GM19099 (cell line): Measurements from ENCODE around the gene VLDLR.

ENCODE experiments used
- POLR2A ChIP-seq: IDR thresholded peaks from 3 replicates; pipeline ENCODE4 v1.6.1; 2011; ENCODE audit warnings: low read depth; ENCODE audit not compliant: insufficient read length; ENCODE audit errors: extremely low read depth

The VLDLR gene

DNA sequence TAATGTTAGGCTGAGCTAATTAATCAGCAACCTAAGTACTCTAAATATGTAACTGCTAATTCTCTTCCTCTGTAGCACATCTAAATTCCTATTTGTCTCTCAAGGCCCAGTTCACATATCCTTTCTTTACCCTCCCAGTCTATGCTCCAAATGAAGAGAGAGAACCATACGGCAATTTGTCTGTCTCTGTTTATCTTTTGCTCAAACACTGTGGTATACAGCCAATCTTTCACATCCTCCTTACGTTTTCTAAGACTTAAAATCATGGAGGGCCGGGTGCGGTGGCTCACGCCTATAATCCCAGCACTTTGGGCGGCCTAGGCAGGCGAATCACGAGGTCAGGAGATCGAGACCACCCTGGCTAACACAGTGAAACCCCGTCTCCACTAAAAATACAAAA lies 15.8 kb downstream of the VLDLR start:
- no peak for TF ChIP-seq POLR2A

DNA sequence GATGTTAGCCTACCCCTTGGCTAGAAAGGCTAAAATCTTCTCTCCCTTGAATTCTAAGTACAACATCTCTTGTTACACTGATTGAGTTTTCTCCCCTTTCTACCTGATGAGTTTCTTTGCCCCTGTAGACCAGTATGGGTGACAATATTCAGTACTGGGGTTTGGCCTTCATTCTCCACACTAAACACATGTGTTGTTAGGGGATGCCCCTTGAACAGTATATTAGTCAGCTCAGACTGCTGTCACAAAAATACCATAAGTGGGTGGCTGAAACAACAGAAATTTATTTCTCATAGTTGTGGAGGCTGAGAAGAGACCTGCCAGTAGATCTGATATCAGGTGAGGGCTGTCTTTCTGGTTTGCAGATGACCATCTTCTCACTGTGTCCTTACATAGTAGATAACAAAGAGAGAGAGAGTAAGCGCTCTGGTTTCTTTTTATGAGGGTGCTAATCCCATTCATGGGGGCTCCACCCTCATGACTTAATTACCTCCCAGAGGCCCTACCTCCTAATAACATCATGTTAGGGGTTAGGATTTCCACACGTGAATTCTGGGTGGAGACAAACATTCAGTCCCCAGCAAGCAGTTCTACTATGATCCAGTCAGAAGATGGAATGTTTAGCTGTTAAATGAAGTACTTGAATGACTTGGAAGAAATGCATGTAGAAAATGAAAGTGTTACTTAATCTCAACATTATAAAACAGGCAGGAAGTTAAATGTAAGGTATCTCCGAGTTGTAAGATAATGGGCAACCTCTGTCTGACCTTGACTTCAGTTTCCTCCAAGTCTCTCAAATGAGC lies 17.5 kb downstream of the VLDLR start:
- TF ChIP-seq POLR2A, result no peak

DNA sequence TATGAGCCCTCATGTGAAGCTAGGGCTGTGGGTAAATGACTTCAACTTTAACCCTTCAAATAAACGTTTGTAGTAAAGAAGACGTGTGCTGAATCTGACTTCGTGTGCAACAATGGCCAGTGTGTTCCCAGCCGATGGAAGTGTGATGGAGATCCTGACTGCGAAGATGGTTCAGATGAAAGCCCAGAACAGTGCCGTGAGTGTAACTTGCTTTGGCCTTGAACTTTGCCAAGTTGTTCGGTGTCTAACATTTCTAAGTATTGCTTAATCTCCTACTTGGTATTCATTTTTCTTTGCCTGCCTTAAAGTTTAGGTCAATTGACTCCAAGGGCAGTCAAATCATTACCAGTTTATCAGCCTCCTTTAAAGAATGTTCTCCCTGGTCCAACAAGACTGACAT lies 18.2 kb downstream of the VLDLR start:
- TF ChIP-seq POLR2A, result no peak

DNA sequence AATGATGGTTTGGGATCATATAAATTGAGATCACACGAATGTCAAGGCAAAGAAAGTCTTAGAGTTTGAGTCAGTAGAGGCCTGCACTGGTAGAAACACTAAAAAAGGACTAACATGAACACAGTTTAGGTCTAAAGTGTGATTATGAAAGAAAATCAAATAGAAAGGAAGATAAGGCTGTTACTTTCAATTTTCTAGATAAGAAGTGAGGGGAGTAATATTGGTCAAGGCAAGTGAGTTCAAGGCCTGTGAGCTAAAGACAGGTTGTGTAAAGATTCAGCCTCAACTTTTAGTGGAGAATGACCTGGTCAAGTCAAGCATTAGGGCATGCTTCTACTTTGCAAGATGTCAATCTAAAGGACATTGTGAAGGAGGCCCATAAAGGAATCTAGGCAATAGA lies 19.0 kb downstream of the VLDLR start:
- no peak for TF ChIP-seq POLR2A

DNA sequence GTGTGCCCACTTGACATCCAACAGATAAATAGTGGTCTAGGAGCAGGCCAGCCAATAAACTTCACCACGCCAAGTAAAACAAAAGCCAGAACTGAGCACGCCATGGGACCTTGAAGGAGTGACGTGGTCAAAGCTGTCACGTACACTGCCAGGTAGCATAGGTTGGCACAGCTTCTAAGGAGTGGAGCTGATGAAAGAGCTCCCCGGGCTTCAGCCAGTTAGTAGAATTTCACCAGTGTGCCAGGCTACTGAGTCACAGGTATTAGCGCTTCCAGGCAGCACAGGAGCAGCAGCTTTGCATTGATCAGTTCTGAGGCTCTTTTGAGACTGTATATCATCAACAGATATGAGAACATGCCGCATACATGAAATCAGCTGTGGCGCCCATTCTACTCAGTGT lies 19.4 kb downstream of the VLDLR start:
- no peak for TF ChIP-seq POLR2A

DNA sequence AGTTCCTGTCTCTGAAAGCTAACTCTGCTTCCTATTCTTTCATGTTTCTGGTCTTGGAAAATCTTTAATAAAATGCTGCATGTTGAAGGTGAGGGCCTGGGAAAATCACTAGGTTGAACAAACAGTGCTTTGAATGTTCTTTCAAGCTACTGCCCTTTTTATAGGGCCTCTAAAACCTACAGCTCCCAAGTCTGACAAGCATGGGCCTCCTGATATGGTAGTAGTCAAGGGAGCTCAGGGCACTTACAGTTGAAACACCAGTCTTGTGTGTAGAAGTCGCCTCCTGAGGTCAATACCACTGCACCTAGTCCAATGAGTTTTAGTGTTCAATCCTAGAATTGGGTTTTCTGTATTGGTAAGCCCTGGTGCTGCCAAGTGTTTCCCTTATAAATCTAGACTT lies 20.5 kb downstream of the VLDLR start:
- TF ChIP-seq POLR2A, result no peak

DNA sequence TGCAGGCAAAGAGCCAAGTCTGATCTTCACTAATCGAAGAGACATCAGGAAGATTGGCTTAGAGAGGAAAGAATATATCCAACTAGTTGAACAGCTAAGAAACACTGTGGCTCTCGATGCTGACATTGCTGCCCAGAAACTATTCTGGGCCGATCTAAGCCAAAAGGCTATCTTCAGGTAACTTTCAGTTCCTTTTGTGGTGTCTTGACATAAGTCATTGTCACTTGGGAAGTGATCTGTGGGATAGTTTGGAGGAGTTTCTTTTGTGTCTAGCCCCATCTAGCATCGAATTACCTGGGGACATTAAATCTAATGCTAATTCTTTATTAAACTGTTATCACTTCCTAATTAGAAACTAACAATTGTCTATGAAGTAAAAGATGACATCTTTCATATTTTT lies 24.0 kb downstream of the VLDLR start:
- no peak for TF ChIP-seq POLR2A

DNA sequence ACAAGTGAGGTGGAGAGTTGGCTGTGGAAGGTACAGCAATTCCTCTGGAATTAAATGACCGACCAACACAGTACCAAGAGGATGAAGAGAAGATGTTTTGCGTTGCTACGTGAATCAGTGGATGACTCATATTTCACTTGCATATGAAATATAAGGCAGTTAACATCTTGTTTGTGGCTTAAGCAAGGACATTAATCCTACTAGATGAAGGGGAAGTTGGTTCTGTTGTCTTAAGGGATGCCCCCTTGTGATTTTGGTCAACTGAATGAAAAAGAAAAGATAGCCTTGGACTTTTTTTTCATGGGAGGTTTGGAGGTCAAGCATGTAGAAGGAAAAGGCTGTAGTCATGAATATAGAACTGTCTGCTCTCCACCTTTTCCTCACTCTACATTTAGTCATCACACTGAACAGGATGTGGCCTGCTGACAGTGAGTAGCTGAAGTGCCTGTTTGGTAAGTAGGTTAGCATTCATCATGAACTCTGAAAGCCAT lies 33.9 kb downstream of the VLDLR start:
- TF ChIP-seq POLR2A, result no peak

DNA sequence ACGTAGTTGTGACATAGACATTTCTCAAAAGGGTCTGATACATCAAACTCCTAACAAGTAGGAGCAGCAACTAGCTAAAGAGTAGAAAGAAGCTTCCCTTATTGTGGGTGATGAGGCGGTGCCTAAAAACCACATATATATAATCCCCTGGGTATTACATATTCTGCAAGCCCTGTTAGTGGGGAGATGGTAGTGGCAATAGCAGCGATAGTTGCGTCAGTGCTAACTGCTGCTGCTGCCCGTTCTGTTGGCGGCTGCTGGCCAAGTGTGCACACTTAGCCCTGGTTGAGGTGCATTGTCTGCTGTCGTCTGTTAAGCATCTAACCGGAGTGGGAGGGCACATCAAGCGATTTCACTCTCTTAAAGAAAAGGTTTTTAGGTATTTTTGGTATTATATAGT lies 35.8 kb downstream of the VLDLR start:
- no peak for TF ChIP-seq POLR2A

DNA sequence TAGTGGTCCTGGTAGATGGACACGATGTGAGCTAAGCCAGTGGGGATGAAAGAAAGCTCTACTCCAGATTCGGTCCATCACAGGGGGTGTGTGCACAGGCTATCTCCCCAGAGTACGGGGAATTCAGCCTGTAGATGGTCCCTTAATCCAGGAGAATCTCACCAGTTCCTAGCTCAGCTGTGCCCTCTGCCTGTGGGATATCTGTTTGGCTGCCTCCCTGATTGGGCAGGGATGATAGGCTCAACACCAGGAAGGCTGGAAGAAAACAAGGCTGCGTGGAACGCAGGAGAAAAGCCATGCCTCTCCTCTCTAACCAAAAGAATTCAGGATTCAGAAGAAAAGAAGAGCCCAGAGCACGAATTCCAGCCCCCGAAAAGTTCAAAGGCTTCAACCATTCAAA lies 40.9 kb downstream of the VLDLR start:
- no peak for TF ChIP-seq POLR2A

DNA sequence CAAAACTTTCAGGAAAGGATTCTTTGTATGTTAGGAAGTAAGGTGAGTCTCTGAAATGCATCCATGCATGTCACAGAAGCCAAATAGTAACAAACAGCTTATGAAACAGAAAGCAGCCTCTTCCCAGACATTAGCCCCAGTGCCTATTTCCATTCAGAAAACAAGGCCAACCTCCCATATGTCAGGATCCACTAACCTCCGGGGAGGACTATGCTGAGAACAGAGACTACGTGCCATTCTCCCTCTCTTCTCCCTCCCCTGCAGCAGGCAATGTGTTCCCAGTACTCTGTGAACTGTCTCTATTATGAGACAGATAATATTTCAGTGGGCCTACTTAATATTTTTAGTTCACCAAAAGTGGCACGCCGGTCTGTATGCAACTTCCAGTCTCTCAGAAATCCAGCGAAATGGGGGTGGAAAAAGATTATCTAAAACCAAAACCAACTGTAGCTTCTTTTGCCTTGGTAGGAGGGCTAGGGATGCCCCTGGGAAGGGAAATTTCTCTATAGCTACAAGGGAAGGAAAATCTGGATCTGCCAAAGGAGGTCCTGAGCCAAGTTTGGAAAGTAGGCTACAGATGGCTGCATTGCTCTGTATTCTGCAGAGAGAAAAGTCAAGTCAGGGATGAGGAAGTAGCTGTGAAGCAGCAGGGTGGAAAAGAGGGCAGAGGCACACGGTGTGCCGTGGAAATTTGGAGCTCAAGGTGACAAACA lies 42.0 kb downstream of the VLDLR start:
- no peak for TF ChIP-seq POLR2A

DNA sequence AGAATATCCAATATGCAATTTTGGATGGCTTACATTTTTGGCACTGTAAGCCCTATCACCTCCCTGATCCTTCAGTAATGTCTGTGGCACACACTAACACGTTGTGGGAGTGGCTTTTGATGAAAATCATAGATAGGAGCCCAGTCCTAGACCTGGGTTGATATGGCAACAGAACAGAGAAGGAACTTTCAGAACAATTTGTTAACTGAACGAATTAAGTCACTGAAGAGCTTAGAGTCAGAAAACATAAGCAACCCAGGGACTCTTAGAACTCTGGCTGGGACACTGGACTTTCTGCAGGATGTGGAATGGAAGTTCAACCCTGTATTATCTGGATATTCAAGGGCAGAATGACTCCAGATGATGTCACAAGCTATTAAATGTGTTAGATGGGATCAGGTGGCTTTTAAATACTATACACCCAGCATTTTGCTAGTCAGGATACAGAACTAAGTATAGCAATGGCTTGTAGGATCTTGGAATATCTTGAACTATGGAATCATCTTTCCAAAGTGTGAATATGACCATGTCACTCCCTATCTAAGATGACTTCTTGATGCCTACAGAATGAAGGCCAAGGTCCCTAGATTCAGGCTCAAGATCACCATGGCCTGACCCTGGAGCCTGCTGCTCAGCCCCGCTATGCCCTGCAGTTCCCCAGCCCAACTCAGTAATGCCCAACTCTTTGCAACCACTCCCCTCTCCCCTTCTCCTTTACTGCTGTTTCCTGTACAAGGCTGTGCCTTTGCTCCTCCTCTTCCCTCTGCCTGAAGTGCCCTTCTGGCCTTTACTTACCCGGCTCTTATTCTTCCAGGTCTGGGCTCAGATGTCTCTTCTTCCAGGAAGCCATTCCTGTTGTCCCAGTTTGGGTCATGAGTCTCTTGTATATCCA lies 42.8 kb downstream of the VLDLR start:
- no peak for TF ChIP-seq POLR2A

DNA sequence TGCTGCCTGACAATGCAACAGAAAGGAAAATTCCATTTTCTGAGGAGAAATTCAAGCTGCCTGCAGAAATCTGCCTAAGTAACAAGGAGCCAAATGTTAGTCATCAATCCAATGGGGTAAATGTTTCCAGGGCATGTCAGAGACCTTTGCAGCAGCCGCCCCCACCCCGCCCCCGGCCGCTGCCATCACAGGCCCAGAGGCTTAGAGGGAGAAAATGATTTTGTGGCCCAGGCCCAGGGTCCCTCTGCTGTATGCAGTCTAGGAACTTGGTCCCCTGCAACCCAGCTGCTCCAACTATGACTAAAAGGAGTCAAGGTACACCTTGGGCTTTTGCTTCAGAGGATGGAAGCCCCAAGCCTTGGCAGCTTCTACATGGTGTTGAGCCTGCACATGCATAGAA lies 45.0 kb downstream of the VLDLR start:
- no peak for TF ChIP-seq POLR2A

DNA sequence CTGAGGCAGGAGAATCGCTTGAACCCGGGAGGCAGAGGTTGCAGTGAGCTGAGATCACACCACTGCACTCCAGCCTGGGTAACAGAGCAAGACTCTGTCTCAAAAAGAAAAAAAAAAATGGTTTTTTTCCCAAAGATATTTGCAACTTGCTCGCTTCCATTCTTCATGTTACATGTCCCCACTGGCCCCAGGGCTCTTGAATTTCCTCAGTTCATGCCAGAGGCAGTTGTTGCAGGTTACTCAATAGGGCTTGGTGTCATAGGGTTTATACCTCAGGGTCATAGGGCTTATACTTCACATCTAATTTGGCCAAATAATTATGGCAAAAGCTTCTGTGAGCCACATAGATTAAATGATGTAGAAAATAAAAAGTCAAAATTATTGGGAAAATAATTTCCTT lies 51.6 kb downstream of the VLDLR start:
- no peak for TF ChIP-seq POLR2A

DNA sequence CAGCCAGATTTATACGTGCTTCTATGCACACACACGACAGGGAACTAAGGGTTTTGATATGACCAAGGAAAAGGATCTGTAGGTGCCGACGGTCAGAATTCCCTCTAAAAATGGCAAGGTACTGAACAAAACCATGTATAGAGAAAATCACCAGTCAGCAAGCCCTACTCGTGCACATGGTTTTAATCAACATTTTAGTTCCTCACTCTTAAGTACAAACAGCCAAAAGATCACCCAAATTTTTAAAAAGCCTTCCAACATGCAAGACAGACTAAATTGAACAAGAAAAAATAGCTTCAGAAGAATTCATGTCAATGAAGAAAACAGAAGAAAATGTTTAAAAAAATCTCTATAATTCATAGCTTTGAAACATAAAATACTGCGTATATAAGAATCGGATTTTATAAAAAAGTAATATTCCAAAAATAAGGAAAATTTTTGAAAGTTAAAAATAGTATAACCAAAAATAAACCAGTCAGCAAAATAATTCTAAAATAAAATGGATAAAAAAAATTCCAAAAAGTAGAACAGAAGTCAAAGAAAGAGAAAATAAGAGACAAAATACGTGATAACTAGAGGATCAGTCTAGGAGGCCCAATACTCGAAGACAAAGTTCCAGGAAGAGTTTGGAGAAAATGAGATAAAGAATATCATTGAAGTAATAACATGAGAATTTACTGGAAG lies 52.7 kb downstream of the VLDLR start:
- no peak for TF ChIP-seq POLR2A
